WTC11 (cell line): ENCODE measurements around the gene SVEP1. TPM values are rescaled to one million over a fixed set of nuclear protein-coding genes. Genes with fewer than 3 reads are reported as not detected.

Experiments used
- ATAC-seq: fragments of 200-7000 bp; cut with Tn5 transposase; 2 replicates; pipeline ENCODE4 v1.10.0; 2021; ENCODE audit warnings: mild to moderate bottlenecking, moderate library complexity
- CTCF ChIA-PET: fragments of 300-600 bp; sonication (Branson Sonifier 250); formaldehyde crosslinking; loops from one replicate; lab custom pipeline; 2021; ENCODE audit warnings: antibody characterized with exemption; lab: Charles Lee
- POLR2A ChIA-PET: fragments of 350-600 bp; sonication (Branson Sonifier 250); formaldehyde crosslinking; loops from one replicate; lab custom pipeline; 2021; ENCODE audit warnings: antibody characterized with exemption; lab: Charles Lee
- DNase-seq: peaks from one replicate; pipeline ENCODE4 v3.0.0; 2021; ENCODE audit warnings: low spot score
- H3K27ac Mint-ChIP-seq: 2 replicates; pipeline ENCODE4 v1.8.0; 2021; ENCODE audit warnings: mixed read lengths
- H3K27me3 Mint-ChIP-seq: 2 replicates; pipeline ENCODE4 v1.8.0; 2021; ENCODE audit warnings: low read depth, mild to moderate bottlenecking, moderate library complexity, mixed read lengths
- H3K36me3 Mint-ChIP-seq: 2 replicates; pipeline ENCODE4 v1.8.0; 2021; ENCODE audit warnings: mixed read lengths
- H3K4me1 Mint-ChIP-seq: 2 replicates; pipeline ENCODE4 v1.8.0; 2022; ENCODE audit warnings: mixed read lengths
- H3K4me3 Mint-ChIP-seq: 2 replicates; pipeline ENCODE4 v1.8.0; 2021; ENCODE audit warnings: mild to moderate bottlenecking, moderate library complexity, mixed read lengths
- H3K9me3 Mint-ChIP-seq: 2 replicates; pipeline ENCODE4 v1.8.0; 2021; ENCODE audit warnings: mixed read lengths
- ELF4 ChIP-seq: sonication (generic); formaldehyde crosslinking; IDR thresholded peaks from 2 replicates; pipeline ENCODE4 v1.8.1; 2022; ENCODE audit warnings: low read depth, mild to moderate bottlenecking, moderate library complexity, missing genetic modification reagents
- ETV6 ChIP-seq: sonication (generic); formaldehyde crosslinking; IDR thresholded peaks from 2 replicates; pipeline ENCODE4 v1.8.1; 2022; ENCODE audit warnings: mild to moderate bottlenecking, missing genetic modification reagents
- FOXJ3 ChIP-seq: sonication (generic); formaldehyde crosslinking; IDR thresholded peaks from 2 replicates; pipeline ENCODE4 v1.9.0; 2021; ENCODE audit warnings: missing genetic modification reagents, mild to moderate bottlenecking, borderline replicate concordance
- FOXP1 ChIP-seq: sonication (generic); formaldehyde crosslinking; IDR thresholded peaks from 2 replicates; pipeline ENCODE4 v1.8.0; 2022; ENCODE audit warnings: missing genetic modification reagents, mild to moderate bottlenecking, moderate library complexity, borderline replicate concordance
- HMGA2 ChIP-seq: fragments of 250-450 bp; sonication (Bioruptor Pico); IDR thresholded peaks from 2 replicates; pipeline ENCODE4 v1.4.0; 2021; ENCODE audit warnings: mild to moderate bottlenecking, moderate library complexity
- NFE2L1 ChIP-seq: sonication (generic); formaldehyde crosslinking; IDR thresholded peaks from 2 replicates; pipeline ENCODE4 v1.8.1; 2023; ENCODE audit warnings: missing genetic modification reagents
- RORB ChIP-seq: fragments of 250-450 bp; sonication (Bioruptor Pico); IDR thresholded peaks from 2 replicates; pipeline ENCODE4 v1.9.0; 2021; ENCODE audit warnings: mild to moderate bottlenecking
- SMAD4 ChIP-seq: sonication (generic); formaldehyde crosslinking; IDR thresholded peaks from 2 replicates; pipeline ENCODE4 v1.8.0; 2022; ENCODE audit warnings: mild to moderate bottlenecking, missing genetic modification reagents
- TEAD4 ChIP-seq: sonication (generic); formaldehyde crosslinking; IDR thresholded peaks from 2 replicates; pipeline ENCODE4 v1.8.0; 2022; ENCODE audit warnings: mild to moderate bottlenecking, missing genetic modification reagents
- ZNF138 ChIP-seq: sonication (generic); formaldehyde crosslinking; conservative IDR thresholded peaks from 2 replicates; pipeline ENCODE4 v1.8.1; 2022; ENCODE audit warnings: mild to moderate bottlenecking, moderate library complexity, missing genetic modification reagents
- total RNA-seq: library from RNA; stranded (reverse); gene quantifications from 3 replicates; pipeline ENCODE4 v1.2.3, GENCODE V29; 2021
- TF ChIP-seq, protein P1 (sequence below): sonication (generic); formaldehyde crosslinking; IDR thresholded peaks from 2 replicates; pipeline ENCODE4 v1.8.1; 2023; ENCODE audit warnings: mild to moderate bottlenecking, missing genetic modification reagents, borderline replicate concordance
- TF ChIP-seq, protein P2 (sequence below): sonication (generic); formaldehyde crosslinking; IDR thresholded peaks from 2 replicates; pipeline ENCODE4 v1.8.1; 2022; ENCODE audit warnings: mild to moderate bottlenecking, missing genetic modification reagents, moderate library complexity, borderline replicate concordance
- TF ChIP-seq, protein P3 (sequence below): sonication (generic); formaldehyde crosslinking; IDR thresholded peaks from 2 replicates; pipeline ENCODE4 v1.8.0; 2022; ENCODE audit warnings: mild to moderate bottlenecking, missing genetic modification reagents
- TF ChIP-seq, protein P4 (sequence below): sonication (generic); formaldehyde crosslinking; IDR thresholded peaks from 2 replicates; pipeline ENCODE4 v1.8.1; 2023; ENCODE audit warnings: mild to moderate bottlenecking, missing genetic modification reagents

Gene SVEP1
- total RNA-seq, 1 experiment from 2014 or later, result 0.74 TPM

DNA sequence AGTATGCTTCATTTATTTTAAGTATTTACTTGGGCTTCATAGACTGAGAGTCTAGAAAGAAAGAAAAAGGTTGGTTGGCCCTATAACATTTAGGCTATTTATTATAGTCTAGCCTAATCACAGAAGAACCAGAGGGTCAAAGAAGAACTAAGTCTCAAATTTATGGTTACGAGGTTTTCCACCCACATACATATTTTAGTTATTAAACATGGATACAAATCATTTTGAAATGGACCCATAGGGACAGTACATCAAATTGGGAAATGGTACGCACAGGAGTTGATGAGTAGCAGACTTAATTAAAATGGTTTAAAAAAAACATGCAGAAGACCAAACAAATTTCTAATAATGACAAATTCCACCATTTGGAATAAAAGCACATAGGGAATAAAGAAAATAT is 17.7 kb downstream of the SVEP1 start (continued):
- TF ChIP-seq, protein P1, sequence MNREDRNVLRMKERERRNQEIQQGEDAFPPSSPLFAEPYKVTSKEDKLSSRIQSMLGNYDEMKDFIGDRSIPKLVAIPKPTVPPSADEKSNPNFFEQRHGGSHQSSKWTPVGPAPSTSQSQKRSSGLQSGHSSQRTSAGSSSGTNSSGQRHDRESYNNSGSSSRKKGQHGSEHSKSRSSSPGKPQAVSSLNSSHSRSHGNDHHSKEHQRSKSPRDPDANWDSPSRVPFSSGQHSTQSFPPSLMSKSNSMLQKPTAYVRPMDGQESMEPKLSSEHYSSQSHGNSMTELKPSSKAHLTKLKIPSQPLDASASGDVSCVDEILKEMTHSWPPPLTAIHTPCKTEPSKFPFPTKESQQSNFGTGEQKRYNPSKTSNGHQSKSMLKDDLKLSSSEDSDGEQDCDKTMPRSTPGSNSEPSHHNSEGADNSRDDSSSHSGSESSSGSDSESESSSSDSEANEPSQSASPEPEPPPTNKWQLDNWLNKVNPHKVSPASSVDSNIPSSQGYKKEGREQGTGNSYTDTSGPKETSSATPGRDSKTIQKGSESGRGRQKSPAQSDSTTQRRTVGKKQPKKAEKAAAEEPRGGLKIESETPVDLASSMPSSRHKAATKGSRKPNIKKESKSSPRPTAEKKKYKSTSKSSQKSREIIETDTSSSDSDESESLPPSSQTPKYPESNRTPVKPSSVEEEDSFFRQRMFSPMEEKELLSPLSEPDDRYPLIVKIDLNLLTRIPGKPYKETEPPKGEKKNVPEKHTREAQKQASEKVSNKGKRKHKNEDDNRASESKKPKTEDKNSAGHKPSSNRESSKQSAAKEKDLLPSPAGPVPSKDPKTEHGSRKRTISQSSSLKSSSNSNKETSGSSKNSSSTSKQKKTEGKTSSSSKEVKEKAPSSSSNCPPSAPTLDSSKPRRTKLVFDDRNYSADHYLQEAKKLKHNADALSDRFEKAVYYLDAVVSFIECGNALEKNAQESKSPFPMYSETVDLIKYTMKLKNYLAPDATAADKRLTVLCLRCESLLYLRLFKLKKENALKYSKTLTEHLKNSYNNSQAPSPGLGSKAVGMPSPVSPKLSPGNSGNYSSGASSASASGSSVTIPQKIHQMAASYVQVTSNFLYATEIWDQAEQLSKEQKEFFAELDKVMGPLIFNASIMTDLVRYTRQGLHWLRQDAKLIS, result no peak

DNA sequence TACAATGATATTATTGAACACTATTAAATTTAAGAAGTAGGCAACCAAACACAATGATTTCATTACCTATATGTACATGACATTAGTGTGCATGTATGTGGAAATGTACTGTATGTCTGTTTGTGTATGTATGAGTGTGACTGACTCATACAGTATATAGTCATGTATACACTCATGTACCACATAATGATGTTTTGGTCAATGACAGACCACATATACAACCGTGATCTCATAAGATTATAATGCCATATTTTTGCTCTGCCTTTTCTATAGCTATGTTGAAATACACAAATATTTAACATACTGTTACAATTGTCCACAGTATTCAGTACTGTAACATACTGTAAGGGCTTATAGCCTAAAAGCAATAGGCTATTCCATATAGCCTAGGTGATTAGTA is 19.7 kb downstream of the SVEP1 start:
- ChIA-PET CTCF (no interaction called here), POLR2A (no interaction called here)
- Mint-ChIP-seq H3K4me1 (peaks cover 4% of the 10 kb centered on the region; the same call in 1 of the 2 replicates), H3K27ac (no peak overlapping the region), H3K4me3 (no peak overlapping the region), H3K27me3 (no peaks in the 10 kb centered on the region), H3K9me3 (no peaks in the 10 kb centered on the region), H3K36me3 (no peaks in the 10 kb centered on the region)
- no peak for DNase-seq
- TF ChIP-seq, protein P2, sequence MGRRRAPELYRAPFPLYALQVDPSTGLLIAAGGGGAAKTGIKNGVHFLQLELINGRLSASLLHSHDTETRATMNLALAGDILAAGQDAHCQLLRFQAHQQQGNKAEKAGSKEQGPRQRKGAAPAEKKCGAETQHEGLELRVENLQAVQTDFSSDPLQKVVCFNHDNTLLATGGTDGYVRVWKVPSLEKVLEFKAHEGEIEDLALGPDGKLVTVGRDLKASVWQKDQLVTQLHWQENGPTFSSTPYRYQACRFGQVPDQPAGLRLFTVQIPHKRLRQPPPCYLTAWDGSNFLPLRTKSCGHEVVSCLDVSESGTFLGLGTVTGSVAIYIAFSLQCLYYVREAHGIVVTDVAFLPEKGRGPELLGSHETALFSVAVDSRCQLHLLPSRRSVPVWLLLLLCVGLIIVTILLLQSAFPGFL (CRISPR knock-in tag), result no peak
- TF ChIP-seq, protein P3, sequence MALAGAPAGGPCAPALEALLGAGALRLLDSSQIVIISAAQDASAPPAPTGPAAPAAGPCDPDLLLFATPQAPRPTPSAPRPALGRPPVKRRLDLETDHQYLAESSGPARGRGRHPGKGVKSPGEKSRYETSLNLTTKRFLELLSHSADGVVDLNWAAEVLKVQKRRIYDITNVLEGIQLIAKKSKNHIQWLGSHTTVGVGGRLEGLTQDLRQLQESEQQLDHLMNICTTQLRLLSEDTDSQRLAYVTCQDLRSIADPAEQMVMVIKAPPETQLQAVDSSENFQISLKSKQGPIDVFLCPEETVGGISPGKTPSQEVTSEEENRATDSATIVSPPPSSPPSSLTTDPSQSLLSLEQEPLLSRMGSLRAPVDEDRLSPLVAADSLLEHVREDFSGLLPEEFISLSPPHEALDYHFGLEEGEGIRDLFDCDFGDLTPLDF (CRISPR knock-in tag), result no peak
- no peak for TF ChIP-seq ZNF138 (CRISPR knock-in tag)
- no peak for TF ChIP-seq TEAD4
- no peak for TF ChIP-seq FOXJ3 (CRISPR knock-in tag)
- TF ChIP-seq NFE2L1, result no peak
- TF ChIP-seq HMGA2 (CRISPR knock-in tag), result no peak
- ATAC-seq, result no peak

DNA sequence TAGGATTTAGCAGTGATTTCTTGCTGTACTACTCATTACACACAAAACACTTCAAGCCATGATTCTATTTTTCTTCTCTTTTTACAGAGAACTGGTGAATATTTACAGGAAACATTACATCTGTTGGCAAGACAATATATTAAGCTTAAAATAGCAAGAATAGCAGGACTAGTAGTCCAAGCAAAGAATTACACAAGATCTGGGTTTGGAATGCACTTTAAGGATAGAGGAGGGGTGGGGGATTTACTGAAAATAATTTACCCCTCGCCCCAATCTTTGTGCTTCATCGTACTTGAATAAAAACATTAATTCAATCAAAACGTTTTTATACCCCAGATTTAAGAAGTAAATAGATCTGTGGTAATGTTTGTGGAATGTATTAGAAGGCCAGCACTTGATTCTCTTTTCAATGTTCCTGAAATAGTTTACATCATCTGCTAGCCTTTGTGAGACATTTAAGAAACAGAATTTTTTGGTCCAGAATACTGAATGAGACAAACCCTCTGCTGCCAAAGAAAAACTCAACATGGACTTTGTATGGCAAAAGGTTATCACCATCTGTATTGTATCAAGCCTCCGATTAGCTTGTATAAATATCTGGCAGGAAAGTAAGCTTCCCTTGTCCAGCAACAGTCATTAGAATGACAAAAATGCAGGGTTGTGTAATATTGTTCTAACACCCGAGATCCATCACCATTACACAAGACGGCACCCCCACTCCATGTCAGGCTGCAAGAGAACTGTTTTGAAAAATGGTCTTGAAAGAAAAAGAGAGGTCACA is 23.8 kb downstream of the SVEP1 start:
- no peaks in the 10 kb centered on the region for H3K9me3 Mint-ChIP-seq
- TF ChIP-seq SMAD4 (CRISPR knock-in tag) (no peak), FOXP1 (CRISPR knock-in tag) (no peak), ELF4 (CRISPR knock-in tag) (no peak), ETV6 (no peak), RORB (CRISPR knock-in tag) (no peak), ZNF138 (CRISPR knock-in tag) (no peak)
- TF ChIP-seq, protein P4, sequence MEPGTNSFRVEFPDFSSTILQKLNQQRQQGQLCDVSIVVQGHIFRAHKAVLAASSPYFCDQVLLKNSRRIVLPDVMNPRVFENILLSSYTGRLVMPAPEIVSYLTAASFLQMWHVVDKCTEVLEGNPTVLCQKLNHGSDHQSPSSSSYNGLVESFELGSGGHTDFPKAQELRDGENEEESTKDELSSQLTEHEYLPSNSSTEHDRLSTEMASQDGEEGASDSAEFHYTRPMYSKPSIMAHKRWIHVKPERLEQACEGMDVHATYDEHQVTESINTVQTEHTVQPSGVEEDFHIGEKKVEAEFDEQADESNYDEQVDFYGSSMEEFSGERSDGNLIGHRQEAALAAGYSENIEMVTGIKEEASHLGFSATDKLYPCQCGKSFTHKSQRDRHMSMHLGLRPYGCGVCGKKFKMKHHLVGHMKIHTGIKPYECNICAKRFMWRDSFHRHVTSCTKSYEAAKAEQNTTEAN (CRISPR knock-in tag), result no peak
- no peaks in the 10 kb centered on the region for H3K36me3 Mint-ChIP-seq
- H3K4me3 Mint-ChIP-seq, result no peak overlapping the region
- H3K4me1 Mint-ChIP-seq, result peaks cover 4% of the 10 kb centered on the region; the same call in 1 of the 2 replicates
- ChIA-PET POLR2A (no interaction called here), CTCF (no interaction called here)
- ATAC-seq, result no peak
- no peak overlapping the region for H3K27ac Mint-ChIP-seq
- DNase-seq, result no peak
- no peaks in the 10 kb centered on the region for H3K27me3 Mint-ChIP-seq
